Measurements from ENCODE around the gene SFMBT1.

SFMBT1 gene

GRCh38 chr3:52930748-52931147 is 115.1 kb downstream of the SFMBT1 start:
- Histone ChIP-seq H3K4me1 (ENCODE audit: insufficient read depth, poor library complexity, severe bottlenecking) (no peaks in the 10 kb centered on the region), H3K9me3 (ENCODE audit: severe bottlenecking) (no peaks in the 10 kb centered on the region), H3K27me3 (ENCODE audit: insufficient read depth, poor library complexity, severe bottlenecking) (no peaks in the 10 kb centered on the region), H3K36me3 (ENCODE audit: low read depth) (peaks cover 40% of the 10 kb centered on the region), H3K4me3 (ENCODE audit: severe bottlenecking) (no peak overlapping the region), H3K27ac (ENCODE audit: poor library complexity, severe bottlenecking) (no peak overlapping the region)
- ATAC-seq (ENCODE audit: low read depth), result no peak
- TF ChIP-seq CTCF (IDR thresholded peaks at IDR 0.05; ENCODE audit: poor library complexity, severe bottlenecking), result no peak
- no peak for DNase-seq (ENCODE audit: low spot score)

- H3K9me3 ChIP-seq (ENCODE audit: severe bottlenecking), result no peaks in the 10 kb centered on the region
- DNase-seq (ENCODE audit: low spot score), result no peak
- no peaks in the 10 kb centered on the region for H3K27me3 ChIP-seq (ENCODE audit: insufficient read depth, poor library complexity, severe bottlenecking)
- TF ChIP-seq CTCF (IDR thresholded peaks at IDR 0.05; ENCODE audit: poor library complexity, severe bottlenecking), result no peak
- H3K4me1 ChIP-seq (ENCODE audit: insufficient read depth, poor library complexity, severe bottlenecking), result no peaks in the 10 kb centered on the region
- no peak overlapping the region for H3K27ac ChIP-seq (ENCODE audit: poor library complexity, severe bottlenecking)
- no peak for ATAC-seq (ENCODE audit: low read depth)
- H3K4me3 ChIP-seq (ENCODE audit: severe bottlenecking), result no peak overlapping the region
- H3K36me3 ChIP-seq (ENCODE audit: low read depth), result peaks cover 43% of the 10 kb centered on the region
These were observed 119.3 kb downstream of the SFMBT1 start for GRCh38 chr3:52926554-52926953.

GRCh38 chr3:52925405-52926313 is 120.2 kb downstream of the SFMBT1 start:
- H3K4me3 ChIP-seq (ENCODE audit: severe bottlenecking), result no peak overlapping the region
- DNase-seq (ENCODE audit: low spot score) (no peak), ATAC-seq (ENCODE audit: low read depth) (no peak)
- no peak overlapping the region for H3K27ac ChIP-seq (ENCODE audit: poor library complexity, severe bottlenecking)
- H3K4me1 ChIP-seq (ENCODE audit: insufficient read depth, poor library complexity, severe bottlenecking), result no peaks in the 10 kb centered on the region
- H3K27me3 ChIP-seq (ENCODE audit: insufficient read depth, poor library complexity, severe bottlenecking), result no peaks in the 10 kb centered on the region
- no peak for TF ChIP-seq CTCF (IDR thresholded peaks at IDR 0.05; ENCODE audit: poor library complexity, severe bottlenecking)
- H3K9me3 ChIP-seq (ENCODE audit: severe bottlenecking), result no peaks in the 10 kb centered on the region
- H3K36me3 ChIP-seq (ENCODE audit: low read depth), result peaks cover 42% of the 10 kb centered on the region

- Histone ChIP-seq H3K9me3 (ENCODE audit: severe bottlenecking) (no peaks in the 10 kb centered on the region), H3K4me1 (ENCODE audit: insufficient read depth, poor library complexity, severe bottlenecking) (no peaks in the 10 kb centered on the region), H3K4me3 (ENCODE audit: severe bottlenecking) (no peak overlapping the region), H3K27ac (ENCODE audit: poor library complexity, severe bottlenecking) (no peak overlapping the region), H3K36me3 (ENCODE audit: low read depth) (peaks cover 51% of the 10 kb centered on the region), H3K27me3 (ENCODE audit: insufficient read depth, poor library complexity, severe bottlenecking) (no peaks in the 10 kb centered on the region)
- TF ChIP-seq CTCF (IDR thresholded peaks at IDR 0.05; ENCODE audit: poor library complexity, severe bottlenecking), result no peak
- ATAC-seq (ENCODE audit: low read depth) (no peak), DNase-seq (ENCODE audit: low spot score) (no peak)
These were observed 121.9 kb downstream of the SFMBT1 start for GRCh38 chr3:52923963-52924362.

GRCh38 chr3:52920841-52921240 is 125.0 kb downstream of the SFMBT1 start:
- Histone ChIP-seq H3K27ac (ENCODE audit: poor library complexity, severe bottlenecking) (no peak overlapping the region), H3K4me1 (ENCODE audit: insufficient read depth, poor library complexity, severe bottlenecking) (no peaks in the 10 kb centered on the region), H3K27me3 (ENCODE audit: insufficient read depth, poor library complexity, severe bottlenecking) (no peaks in the 10 kb centered on the region), H3K36me3 (ENCODE audit: low read depth) (peaks cover 45% of the 10 kb centered on the region), H3K4me3 (ENCODE audit: severe bottlenecking) (no peak overlapping the region), H3K9me3 (ENCODE audit: severe bottlenecking) (no peaks in the 10 kb centered on the region)
- no peak for DNase-seq (ENCODE audit: low spot score)
- TF ChIP-seq CTCF (IDR thresholded peaks at IDR 0.05; ENCODE audit: poor library complexity, severe bottlenecking), result no peak
- ATAC-seq (ENCODE audit: low read depth), result no peak
